IPS DF 19.7 (cell line): Measurements from ENCODE around the gene MRPL41.
"Not testable (repeated sequence)": the region's sequence is repeated elsewhere in the genome, so short reads cannot be mapped to it uniquely, and the experiment has no call there.

Experiments
- DNase-seq: peaks from one replicate; pipeline ENCODE4 v3.0.0-alpha.2; 2013; ENCODE audit warnings: low read depth, low spot score

MRPL41 gene

GRCh38 chr9:137552022-137552768 lies 516 bp downstream of the MRPL41 start:
- no peak for DNase-seq

GRCh38 chr9:137553654-137554053 lies 2.0 kb downstream of the MRPL41 start:
- not testable (repeated sequence) for DNase-seq

- no peak for DNase-seq
Observed at GRCh38 chr9:137554349-137554748, 2.7 kb downstream of the MRPL41 start.

GRCh38 chr9:137555179-137555578 lies 3.5 kb downstream of the MRPL41 start:
- no peak for DNase-seq

GRCh38 chr9:137556069-137556838 lies 4.6 kb downstream of the MRPL41 start:
- no peak for DNase-seq

- DNase-seq: no peak
Observed at GRCh38 chr9:137558127-137558526, 6.4 kb downstream of the MRPL41 start.

- no peak for DNase-seq
Observed at GRCh38 chr9:137564134-137564533, 12.5 kb downstream of the MRPL41 start.

- no peak for DNase-seq
Observed at GRCh38 chr9:137564817-137565411, 13.2 kb downstream of the MRPL41 start.

GRCh38 chr9:137568445-137568844 lies 16.8 kb downstream of the MRPL41 start:
- not testable (repeated sequence) for DNase-seq

GRCh38 chr9:137569609-137570203 lies 18.0 kb downstream of the MRPL41 start:
- no peak for DNase-seq

GRCh38 chr9:137570566-137570965 lies 18.9 kb downstream of the MRPL41 start:
- no peak for DNase-seq

GRCh38 chr9:137574192-137574591 lies 22.5 kb downstream of the MRPL41 start:
- DNase-seq: no peak

- DNase-seq: no peak
Observed at GRCh38 chr9:137575364-137575715, 23.7 kb downstream of the MRPL41 start.

GRCh38 chr9:137575716-137576411 lies 24.2 kb downstream of the MRPL41 start:
- DNase-seq: no peak

GRCh38 chr9:137578518-137579258 lies 27.0 kb downstream of the MRPL41 start, which contains the start of gene DPH7:
Gene DPH7, minus strand, starts transcription at chr9:137578925. Its CDS starts 148 bp downstream, at chr9:137578777.
- peak; percentile 42 for DNase-seq

- DNase-seq: no peak
Observed at GRCh38 chr9:137579259-137579604, 27.6 kb downstream of the MRPL41 start.

- DNase-seq: no peak
Observed at GRCh38 chr9:137580209-137580953, 28.7 kb downstream of the MRPL41 start.

- no peak for DNase-seq
Observed at GRCh38 chr9:137580954-137581322, 29.3 kb downstream of the MRPL41 start.

- no peak for DNase-seq
Observed at GRCh38 chr9:137581361-137582285, 29.9 kb downstream of the MRPL41 start.
